Amniotic epithelial cell (primary cell): ENCODE results near the gene ACER2.
"Not testable (repeated sequence)": the region's sequence is repeated elsewhere in the genome, so short reads cannot be mapped to it uniquely, and the experiment has no call there.

Source experiments
- DNase-seq: peaks from one replicate; pipeline ENCODE4 v3.0.0-alpha.2; 2010; ENCODE audit warnings: low read depth

The ACER2 gene

DNA sequence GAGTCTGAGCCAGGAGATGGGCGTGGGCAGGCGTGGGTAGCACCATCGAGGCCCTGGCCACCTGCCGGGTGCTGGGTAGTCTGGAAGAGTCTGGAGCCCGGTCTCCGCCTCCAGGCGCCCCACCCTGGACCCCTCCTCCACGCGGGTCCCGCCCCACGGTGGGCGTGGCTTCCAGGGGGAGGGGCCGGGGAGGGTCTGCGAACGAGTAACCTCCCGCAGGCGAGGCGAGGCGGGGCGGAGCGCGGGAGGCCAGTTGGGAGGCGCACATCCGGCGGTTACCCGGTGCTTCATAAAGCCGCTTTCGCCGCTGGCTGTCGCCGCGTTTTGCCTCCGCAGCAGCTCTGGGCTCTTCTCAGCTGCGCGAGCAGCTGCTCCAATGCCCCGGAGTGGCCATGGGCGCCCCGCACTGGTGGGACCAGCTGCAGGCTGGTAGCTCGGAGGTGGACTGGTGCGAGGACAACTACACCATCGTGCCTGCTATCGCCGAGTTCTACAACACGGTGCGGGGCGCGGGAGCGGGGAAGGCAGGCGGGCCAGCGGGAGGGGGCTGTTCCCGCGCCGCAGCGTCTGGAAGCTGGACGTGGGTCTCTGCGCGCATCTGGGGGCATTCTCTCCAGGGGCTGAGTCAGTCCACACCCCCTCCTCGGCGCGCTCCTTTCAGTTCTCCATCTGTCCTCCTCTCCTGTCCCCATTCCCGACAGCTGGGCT, at the start of gene ACER2:
TSS of gene ACER2 (plus strand) at position 317 of the 708 bp plus-strand sequence. CDS start at position 393, 76 bp downstream.
- DNase-seq = peak; percentile 82

DNA sequence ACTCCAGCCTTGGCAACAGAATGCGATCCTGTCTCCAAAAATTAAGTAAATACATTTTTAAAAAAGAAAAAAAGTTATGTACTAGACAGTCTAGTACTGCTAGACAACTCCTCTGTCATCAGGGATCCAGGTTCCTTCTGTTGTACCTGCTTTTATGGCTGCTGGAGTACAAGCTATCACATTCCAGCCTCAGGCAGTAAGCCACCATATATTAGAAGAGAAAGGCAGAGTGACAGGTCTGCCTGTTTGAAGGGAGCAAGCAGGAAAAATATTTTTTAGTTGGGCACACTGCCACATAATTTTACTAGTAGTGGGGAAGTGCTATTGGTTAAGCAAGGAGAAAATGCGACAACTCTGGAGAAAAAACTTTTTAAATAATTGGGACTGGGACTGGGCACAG, 39.7 kb upstream of the ACER2 start:
- DNase-seq = no peak

DNA sequence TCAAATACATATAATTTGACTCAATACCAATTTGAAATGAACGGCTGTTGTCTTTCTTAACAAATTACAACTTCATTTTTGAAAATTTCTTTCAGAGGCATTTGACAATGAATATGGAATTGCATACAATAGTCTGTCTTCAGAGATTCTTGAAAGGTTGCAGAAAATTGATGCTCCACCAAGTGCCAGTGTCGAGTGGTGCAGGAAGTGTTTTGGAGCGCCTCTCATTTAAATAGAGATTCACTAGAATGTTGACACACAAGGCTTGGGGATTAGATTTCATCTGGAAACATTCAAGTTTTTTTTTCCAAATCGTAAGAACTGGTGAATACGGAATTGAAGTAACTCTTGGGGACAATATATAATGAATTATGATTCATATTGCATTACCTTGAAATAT, 36.9 kb upstream of the ACER2 start:
- no peak for DNase-seq

DNA sequence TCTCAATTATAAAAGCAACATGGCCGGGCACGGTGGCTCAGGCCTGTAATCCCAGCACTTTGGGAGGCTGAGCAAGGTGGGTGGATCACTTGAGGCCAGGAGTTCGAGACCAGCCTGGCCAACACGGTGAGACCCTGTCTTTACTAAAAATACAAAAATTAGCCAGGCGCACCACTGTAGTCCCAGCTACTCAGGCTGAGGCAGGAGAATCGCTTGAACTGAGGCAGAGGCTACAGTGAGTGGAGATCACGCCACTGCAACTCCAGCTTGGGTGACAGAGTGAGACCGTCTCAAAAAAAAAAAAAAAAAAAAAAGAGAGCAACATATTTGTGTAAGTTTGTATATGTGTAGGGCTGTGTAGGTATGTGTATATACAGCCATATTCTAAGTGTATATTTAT, 36.2 kb upstream of the ACER2 start:
- DNase-seq = no peak

DNA sequence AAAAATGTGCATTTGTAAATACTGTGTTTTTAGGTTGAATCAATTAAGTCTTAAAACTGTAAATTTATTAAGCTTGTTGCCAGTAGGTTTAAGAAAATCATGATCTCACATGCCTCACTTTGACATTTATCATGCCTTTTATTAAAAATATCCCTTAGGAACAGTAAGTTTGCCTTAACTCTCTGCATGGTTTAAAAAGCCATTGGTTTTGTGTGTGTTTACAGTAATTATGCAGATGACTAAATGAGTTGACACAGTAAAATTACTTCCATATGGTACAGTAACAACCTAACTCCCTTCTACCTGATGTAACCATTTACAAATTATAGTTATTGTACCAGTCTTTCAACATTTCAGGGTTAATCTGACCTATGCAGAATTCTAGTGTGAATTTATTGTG, 35.3 kb upstream of the ACER2 start:
- no peak for DNase-seq

DNA sequence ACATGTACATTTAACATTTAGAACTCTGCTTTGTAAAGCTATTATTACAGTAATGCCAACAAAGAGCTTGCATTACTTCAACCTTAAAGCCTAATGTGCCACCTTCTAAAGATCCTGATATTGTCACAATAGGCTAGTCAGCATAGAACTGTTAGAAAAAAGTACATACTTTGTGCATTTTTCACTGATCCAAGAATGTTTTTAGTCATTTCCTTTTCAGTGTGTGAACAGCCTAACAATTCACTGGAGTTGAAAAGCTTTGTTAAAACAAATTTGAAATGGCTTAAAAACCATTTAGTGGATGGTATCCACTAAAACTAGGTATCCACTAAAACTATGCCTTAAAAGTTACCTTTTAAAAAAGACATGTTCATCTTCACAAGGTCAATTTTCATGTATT, 33.3 kb upstream of the ACER2 start:
- DNase-seq = no peak

DNA sequence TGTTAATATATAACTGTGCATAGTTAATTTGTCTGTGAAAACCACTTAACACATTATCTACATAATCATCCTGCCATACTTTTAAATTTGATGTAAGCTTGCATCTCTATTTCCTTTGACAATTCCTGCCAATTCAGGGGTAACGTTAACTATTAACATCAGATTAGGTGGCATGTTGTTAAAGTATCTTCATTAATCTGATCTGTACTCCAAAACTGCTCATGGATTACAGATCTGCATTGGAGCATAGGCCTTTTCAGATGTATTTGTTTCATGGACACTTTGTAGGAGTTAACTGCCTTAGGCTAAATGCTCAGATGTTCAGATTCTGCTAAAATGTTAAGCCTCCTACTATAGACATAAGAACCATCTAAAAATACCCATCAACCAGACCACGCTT, 31.9 kb upstream of the ACER2 start:
- DNase-seq = no peak

DNA sequence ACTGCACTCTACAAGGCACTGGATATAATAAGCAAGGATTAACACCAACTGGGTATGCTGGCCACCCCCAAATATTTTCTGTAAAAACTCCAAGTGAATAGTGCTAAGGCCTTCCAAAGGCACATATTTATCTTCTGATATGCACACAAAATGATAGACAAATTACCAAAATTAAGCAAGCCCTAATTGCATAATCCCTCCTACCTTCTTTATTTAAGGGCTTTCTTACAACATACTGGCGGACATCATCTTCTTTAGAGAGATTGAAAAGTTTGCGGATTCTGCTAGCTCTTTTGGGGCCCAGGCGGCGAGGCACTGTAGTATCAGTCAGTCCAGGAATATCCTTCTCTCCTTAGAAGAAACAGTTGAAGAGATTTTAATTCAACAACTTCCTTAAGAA, 30.6 kb upstream of the ACER2 start:
- peak; percentile 55 for DNase-seq

DNA sequence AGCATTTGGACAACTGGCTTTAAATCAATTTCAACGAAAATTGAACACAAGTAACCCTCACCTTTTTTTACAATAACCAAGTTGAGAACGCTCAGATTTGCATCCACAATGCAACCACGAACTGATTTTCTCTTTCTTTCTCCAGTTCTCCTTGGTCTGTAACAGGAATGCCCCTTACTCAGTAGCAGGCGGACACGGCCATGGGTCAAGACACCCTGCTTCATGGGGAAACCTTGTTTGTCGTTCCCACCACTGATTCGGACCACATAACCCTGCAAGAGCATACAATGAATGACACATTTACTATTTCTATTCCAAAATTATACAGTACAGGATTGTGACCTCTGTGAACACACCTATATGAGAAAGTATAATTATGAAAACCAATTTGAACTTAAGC, 30.2 kb upstream of the ACER2 start:
- no peak for DNase-seq

DNA sequence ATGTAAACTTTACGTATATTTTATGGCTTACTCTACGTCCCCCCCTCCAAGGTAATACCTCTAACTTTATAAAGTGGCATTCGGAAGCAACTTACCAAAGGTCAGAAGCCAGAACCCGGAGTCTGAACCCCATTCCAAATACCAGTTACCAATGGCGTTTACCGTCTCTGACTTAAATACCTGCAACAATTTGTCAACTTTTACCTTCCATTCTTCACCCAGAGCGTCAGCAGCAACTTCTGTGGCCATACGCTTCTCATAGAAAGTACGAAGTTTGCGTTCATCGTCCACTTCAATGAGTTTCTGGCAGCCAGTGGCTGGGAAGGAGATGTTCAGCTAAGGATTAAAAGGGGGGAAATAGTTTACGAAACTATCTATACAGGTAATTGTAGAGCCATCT, 29.5 kb upstream of the ACER2 start:
- no peak for DNase-seq

DNA sequence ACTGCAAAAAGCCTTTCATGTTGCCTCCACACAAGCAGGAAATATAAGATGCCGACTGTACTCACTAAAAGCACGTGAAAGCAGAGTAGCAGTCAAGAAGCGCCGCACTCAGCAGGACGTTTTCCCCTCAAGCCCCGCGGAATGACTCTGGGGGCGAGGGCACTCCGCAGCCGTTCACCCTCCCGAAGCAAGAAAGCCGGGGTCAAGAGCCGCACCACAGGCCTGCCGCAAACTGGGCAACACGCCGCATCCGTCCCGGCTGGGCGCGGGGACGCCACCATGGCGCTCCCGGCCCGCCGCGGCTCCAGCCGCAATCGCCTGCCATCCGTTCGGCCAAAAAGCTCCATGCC, 29.1 kb upstream of the ACER2 start:
- peak; percentile 35 for DNase-seq

DNA sequence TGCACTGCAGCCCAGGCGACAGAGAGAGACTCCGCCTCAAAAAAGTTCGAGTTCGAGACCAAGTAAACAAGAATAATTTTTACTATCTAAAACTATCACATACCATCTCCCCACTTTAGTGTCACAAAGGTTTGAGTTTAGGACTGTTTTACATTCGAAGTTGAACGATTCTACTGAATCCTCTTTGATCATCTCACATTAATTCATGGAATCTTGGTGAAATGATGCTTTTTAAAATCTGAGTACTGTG, 28.1 kb upstream of the ACER2 start:
- no peak for DNase-seq

DNA sequence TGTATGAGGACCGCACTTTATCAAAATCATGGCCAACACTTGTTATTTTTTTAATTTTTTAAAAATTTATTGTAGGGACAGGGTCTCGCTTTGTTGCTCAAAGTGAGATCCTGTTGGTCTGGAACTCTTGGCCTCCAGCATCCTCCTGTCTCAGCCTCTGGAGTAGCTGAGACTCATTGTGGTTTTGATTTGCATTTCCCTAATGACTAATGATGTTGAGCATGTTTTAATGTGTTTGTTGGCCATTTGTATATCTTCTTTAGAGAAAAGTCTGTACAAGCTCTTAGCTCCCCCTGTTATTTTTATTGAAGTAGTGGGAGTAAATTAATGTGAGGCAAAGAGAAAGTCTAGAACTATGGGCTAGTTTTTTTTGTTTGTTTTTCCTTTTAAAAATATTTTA, 27.2 kb upstream of the ACER2 start:
- no peak for DNase-seq

DNA sequence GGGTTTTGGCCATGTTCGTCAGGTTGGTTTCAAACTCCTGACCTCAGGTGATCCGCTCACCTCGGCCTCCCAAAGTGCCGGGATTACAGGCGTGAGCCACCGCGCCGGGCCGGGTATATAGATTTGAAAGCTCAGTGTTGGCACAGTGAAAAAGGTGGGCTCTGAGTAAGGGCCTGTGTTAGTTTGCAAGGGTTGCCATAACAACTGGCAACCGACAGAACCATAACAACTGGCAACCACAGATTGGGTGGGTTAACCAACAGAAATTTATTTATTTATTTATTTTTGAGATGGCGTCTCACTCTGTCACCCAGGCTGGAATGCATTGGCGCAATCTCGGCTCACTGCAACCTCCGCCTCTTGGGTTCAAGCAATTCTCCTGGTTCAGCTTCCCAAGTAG, 23.6 kb upstream of the ACER2 start:
- not testable (repeated sequence) for DNase-seq

DNA sequence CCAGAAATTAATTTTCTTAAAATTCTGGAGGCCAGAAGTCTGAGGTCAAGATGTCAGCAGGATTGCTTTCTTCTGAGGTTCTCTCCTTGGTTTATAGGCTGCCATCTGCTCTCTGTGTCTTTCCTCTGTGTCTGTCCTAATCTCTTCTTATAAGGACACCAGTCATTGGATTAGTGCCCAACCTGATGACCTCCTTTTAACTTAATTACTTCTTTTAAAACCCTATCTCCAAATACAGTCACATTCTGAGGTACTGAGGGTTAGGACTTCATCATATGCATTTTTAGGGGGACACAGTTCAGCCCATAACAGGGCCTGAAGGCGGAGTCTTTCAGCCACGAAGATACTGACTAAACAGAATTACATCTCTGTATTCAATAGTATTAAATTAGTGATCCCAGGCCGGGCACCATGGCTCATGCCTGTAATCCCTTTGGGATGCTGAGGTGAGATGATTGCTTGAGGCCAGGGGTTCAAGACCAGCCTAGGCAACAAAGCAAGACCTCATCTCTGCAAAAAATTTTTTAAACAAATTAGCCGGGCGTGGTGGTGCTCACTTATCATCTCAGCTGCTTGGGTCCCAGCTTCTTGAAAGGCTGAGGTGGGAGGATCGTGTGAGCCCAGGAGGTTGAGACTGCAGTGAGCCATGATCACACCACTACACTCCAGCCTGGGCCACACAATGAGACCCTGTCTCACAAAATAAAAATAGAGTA, 22.9 kb upstream of the ACER2 start:
- DNase-seq = no peak

DNA sequence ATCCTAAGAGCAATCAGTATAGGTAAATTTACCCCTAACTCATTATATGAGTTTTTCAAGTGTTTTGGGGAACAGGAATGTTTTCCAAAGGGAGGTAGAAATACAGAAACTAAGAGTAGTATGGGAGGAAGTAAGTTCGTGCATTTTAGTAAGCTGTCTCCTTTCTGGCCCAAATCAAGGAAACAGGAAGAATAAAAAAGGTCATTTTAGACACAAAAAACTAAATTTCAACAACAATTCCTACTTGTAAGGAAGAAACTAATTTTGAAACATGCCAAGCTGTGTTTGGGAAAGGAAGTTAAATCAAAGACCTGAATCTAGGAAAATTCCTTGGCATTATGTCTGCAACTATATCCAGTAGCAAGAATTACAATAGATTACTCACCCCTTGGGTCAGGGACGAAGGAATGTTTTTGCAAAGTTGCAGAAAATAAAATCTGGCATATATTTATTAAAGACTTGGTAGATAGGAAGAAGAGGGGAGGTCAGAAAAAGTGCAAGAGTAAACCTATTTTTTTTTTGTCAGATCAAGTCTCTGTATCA, 22.2 kb upstream of the ACER2 start:
- no peak for DNase-seq

DNA sequence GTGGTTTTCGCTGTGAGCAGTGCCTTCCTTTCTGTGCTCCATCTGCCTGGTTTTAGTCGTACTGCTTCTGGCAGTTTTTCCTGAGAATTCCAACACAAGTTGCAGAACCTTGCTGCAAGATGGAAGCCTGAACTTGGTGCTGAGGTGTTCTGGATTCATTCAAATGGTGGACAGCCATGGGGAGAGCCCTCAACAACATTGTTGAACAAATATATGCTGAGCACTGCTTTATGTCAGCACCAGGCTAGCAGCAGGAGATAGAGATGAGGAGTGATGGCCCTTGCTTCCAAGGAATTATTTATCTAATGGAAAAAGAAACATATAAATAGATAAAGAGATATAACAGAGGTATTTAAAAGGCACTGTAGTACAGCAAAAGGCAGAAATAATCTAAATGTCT, 21.5 kb upstream of the ACER2 start:
- DNase-seq = peak; percentile 58

DNA sequence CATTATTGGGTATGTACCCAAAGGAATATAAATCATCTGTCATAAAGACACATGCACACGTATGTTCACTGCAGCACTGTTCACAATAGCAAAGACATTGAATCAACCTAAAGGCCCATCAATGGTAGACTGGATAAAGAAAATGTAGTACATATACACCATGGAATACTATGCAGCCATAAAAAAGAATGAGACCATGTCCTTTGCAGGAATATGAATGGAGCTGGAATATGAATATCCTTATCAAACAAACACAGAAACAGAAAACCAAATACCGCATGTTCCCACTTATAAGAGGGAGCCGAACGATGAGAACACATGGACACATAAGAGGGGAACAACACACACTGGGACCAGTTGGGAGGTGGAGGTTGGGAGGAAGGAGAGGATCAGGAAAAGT, 19.3 kb upstream of the ACER2 start:
- not testable (repeated sequence) for DNase-seq

DNA sequence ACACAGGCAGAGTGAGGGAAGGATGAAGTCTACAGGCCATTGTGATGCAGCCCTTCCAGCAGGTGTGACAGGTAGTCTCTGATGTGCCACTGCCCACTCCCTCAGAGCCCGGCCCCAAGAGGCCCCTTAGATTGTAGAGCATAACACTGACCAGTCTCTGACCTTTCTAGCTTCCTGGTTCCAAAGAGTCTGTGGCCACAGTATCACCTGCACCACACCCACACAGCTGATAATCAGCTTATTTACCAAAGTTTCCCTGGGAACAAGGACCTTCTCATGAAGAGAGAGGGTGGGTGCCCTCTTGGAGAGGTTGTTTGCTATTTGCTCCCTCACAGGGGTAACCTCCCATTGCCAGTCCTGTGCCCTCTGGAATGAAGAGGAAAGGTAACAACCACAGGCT, 11.0 kb upstream of the ACER2 start:
- no peak for DNase-seq

DNA sequence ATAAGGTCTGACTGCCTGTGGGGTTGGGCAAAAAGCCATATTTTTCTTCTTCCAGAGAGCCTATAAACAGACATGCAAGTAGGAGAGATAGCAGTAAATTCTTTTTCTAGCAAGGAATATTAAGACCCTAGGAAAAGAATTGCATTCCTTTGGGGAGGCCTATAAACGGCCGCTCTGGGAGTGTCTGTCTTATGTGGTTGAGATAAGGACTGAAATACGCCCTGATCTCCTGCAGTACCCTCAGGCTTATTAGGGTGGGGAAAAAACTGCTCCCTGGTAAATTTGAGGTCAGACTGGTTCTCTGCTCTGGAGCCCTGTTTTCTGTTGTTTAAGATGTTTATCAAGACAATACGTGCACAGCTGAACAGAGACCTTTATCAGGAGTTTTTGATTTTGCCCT, 5.6 kb upstream of the ACER2 start:
- not testable (repeated sequence) for DNase-seq

DNA sequence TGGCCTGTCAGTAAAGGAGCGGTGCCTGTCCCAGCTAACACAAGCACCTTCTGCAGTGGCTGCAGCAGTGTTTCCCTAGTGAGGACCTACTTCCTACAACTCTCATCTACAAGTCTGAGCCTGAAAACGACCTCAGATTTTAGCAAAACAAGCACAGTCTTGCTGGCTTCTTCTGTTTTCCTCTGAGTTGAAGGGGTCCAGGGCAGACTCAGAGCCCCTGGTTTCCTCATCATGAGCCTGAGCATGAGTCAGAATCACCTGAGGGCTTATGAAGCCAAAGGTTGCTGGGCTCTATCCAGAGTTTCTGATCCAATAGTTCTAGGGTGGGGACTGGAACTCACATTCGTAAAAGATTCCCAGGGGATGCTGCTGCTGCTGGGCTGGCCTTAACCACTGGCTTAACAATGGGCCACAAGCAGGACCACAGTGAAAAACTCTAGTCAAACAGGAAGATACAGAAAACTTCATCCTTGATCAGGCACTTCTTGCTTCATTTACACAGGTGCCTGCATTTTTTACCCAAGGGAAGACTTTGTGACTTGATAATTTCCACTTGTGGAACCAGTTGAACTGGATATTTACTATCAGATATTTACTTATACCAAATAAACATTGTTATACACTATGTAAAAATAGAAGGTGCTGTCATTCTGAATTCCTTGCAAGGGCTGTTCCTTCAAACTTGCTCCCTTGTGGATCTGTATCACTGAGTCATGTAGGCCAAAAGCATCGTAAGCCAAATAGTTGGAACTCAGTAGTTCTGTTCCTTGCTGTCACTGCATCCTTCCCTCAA, 4.3 kb upstream of the ACER2 start:
- DNase-seq = no peak

DNA sequence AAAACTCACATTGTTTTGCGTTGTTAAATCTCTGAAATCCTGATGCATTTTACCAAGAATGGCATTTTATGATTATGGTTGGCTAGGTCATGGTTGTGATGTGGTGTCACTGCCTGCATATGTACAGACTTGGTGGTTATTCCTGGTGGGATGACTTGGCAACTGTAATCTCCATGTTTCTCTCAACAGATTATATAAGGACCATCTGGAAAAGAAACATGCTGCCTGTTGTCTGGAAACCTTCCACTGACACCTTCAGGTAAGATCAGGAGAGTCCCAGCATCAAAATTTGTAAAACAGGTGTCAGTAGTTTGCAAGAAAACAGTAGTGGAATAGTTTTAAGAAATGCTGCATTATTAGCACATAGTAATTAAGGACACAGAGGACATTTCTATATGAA, 3.0 kb upstream of the ACER2 start:
- DNase-seq = no peak

DNA sequence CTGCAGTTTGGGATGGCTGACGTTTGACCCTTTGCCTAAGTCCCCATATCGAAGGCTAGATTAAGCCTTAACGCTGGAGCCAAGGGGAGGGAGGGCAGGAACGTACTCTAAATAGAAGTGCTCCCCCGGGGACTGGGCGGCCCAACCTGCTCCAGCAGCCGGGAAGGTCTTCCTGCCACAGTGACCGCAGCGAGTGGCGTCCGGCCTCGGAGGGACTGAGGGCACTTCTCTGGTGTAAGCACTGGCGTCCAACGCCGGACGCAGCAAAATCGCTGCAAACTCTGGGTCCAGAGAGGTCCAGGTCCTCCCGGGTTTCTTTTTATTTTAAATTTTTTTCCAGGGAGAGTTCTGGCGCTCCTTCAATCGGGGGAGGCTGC, 505 bp upstream of the ACER2 start:
- DNase-seq = no peak
